Immature natural killer cell (primary cell): ENCODE measurements around the gene EPB41L2. TPM values are rescaled to one million over a fixed set of nuclear protein-coding genes. Genes with fewer than 3 reads are reported as not detected.

Experiments
- DNase-seq, 3 donors: peaks; one replicate each; pipeline ENCODE4 v3.0.0; 2022; ENCODE audit warnings: mixed read lengths in 1 of 3
- H3K27ac Mint-ChIP-seq, 6 donors: one replicate each; pipeline ENCODE4 v1.8.0; 2020; ENCODE audit warnings: mixed read lengths in 6 of 6, mild to moderate bottlenecking in 5 of 6, inconsistent platforms in 4 of 6, moderate library complexity in 3 of 6
- H3K27me3 Mint-ChIP-seq, 3 donors: one replicate each; pipeline ENCODE4 v1.8.0; 2020 to 2021; ENCODE audit warnings: low read depth in 3 of 3, mild to moderate bottlenecking in 3 of 3, mixed read lengths in 3 of 3, moderate library complexity in 3 of 3, inconsistent platforms in 1 of 3
- H3K36me3 Mint-ChIP-seq, 3 donors: one replicate each; pipeline ENCODE4 v1.8.0; 2020; ENCODE audit warnings: mixed read lengths in 3 of 3, inconsistent platforms in 2 of 3, mild to moderate bottlenecking in 2 of 3
- H3K4me1 Mint-ChIP-seq, 2 donors: one replicate each; pipeline ENCODE4 v1.8.0; 2020; ENCODE audit warnings: inconsistent platforms in 2 of 2, mild to moderate bottlenecking in 2 of 2, mixed read lengths in 2 of 2, moderate library complexity in 1 of 2
- H3K4me3 Mint-ChIP-seq, 5 donors: one replicate each; pipeline ENCODE4 v1.8.0; 2020; ENCODE audit warnings: mild to moderate bottlenecking in 5 of 5, mixed read lengths in 5 of 5, inconsistent platforms in 3 of 5, moderate library complexity in 3 of 5
- H3K9me3 Mint-ChIP-seq, 6 donors: one replicate each; pipeline ENCODE4 v1.8.0; 2020; ENCODE audit warnings: mild to moderate bottlenecking in 6 of 6, mixed read lengths in 6 of 6, inconsistent platforms in 4 of 6, moderate library complexity in 3 of 6
- polyA plus RNA-seq, 3 donors: library from polyadenylated mRNA; unstranded; fragments of 300-500 nt; fragmentation: Illumina TruSeq; gene quantifications; one replicate each; pipeline ENCODE4 v1.2.3, GENCODE V29; 2021

The EPB41L2 gene
- polyA plus RNA-seq, 3 donors from 2014 or later: 0.81 to 1.3 TPM; not detected in 1

- Mint-ChIP-seq H3K4me1 (no peaks in the 10 kb centered on the region), H3K9me3 (no peaks in the 10 kb centered on the region), H3K27ac (no peak overlapping the region), H3K4me3 (no peak overlapping the region), H3K27me3 (peaks cover 3 to 5% (median 4%) of the 10 kb centered on the region in 3 donors), H3K36me3 (no peaks in the 10 kb centered on the region)
- DNase-seq: no peak
These were observed 95.3 kb downstream of the EPB41L2 start for GRCh38 chr6:130967502-130968445.

DNA sequence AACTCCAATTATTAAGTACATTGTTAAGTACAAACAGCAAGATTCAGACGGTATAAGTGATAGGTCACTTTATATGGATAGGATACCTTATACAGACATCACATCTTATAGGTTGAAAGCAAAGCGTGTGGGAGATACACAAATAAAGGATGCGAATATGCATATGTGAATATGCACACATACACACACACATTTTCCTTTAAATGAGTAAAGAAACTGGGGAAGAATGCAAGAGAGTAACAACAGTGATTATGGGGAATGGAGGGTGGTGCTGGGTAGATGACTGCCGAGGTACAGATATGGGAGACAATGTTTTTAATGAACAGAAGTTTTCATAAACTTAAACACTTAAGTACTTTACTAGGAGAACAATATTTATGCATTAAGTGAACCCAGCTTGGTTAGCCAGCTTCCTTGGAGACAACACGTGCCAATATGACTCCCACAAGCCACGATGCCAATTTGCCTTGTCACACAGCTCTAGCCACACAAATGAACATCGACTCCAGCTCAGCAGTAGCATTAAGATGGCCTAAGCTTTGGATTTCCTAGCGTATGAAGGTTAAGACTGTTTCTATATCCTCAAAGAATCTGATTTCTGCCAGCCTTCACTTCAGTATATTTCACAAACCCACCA, 96.6 kb downstream of the EPB41L2 start:
- Mint-ChIP-seq H3K4me3 (no peak overlapping the region), H3K27ac (no peak overlapping the region)

GRCh38 chr6:130965656-130966055, 97.4 kb downstream of the EPB41L2 start:
- Mint-ChIP-seq H3K4me1 (no peaks in the 10 kb centered on the region), H3K27me3 (peaks cover 1 to 10% (median 3%) of the 10 kb centered on the region in 3 donors)
- DNase-seq: no peak

More for the DNA sequence above, 96.6 kb downstream of the EPB41L2 start:
- Mint-ChIP-seq H3K27me3 (peaks cover 1 to 9% (median 3%) of the 10 kb centered on the region in 3 donors), H3K36me3 (no peaks in the 10 kb centered on the region), H3K4me1 (no peaks in the 10 kb centered on the region), H3K9me3 (no peaks in the 10 kb centered on the region)
- no peak for DNase-seq

GRCh38 chr6:130964808-130965604, 98.0 kb downstream of the EPB41L2 start:
- H3K9me3 Mint-ChIP-seq: no peaks in the 10 kb centered on the region
- no peaks in the 10 kb centered on the region for H3K4me1 Mint-ChIP-seq
- no peak overlapping the region for H3K27ac Mint-ChIP-seq
- no peak overlapping the region for H3K4me3 Mint-ChIP-seq
- no peak for DNase-seq
- H3K27me3 Mint-ChIP-seq: peaks cover 1 to 8% (median 1%) of the 10 kb centered on the region in 3 donors
- H3K36me3 Mint-ChIP-seq: peaks cover 0 to 4% (median 0%) of the 10 kb centered on the region in 3 donors

More at GRCh38 chr6:130965656-130966055, 97.4 kb downstream of the EPB41L2 start:
- Mint-ChIP-seq H3K27ac (no peak overlapping the region), H3K4me3 (no peak overlapping the region), H3K9me3 (no peaks in the 10 kb centered on the region), H3K36me3 (peaks cover 0 to 1% (median 0%) of the 10 kb centered on the region in 3 donors)

- no peak for DNase-seq
- Mint-ChIP-seq H3K4me3 (no peak overlapping the region), H3K27ac (no peak overlapping the region), H3K4me1 (no peaks in the 10 kb centered on the region), H3K36me3 (peaks cover 0 to 4% (median 0%) of the 10 kb centered on the region in 3 donors), H3K27me3 (peaks cover 0 to 5% (median 1%) of the 10 kb centered on the region in 3 donors), H3K9me3 (no peaks in the 10 kb centered on the region)
These were observed 98.8 kb downstream of the EPB41L2 start for GRCh38 chr6:130964289-130964688.

DNA sequence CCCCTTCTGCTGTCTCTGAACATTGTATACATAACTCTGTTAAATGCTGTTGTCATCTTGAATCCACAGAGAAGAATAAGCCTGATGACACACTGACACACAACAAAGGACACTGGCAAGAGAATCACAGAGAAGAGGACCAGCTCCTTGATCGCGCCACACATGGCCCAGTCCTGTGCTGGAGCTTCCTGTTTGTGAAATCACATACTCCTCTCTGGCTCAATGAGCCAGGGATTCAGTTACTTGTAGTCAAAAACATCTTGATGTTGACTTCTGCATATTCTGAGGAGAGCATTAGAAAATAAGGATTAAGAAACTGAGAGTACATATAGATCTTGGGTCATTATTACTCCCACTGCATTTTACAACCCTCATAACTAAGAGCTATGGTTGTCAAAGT, 100.1 kb downstream of the EPB41L2 start:
- no peak for DNase-seq
- H3K27ac Mint-ChIP-seq: no peak overlapping the region
- H3K9me3 Mint-ChIP-seq: no peaks in the 10 kb centered on the region
- H3K4me3 Mint-ChIP-seq: no peak overlapping the region
- H3K27me3 Mint-ChIP-seq: peaks cover 0 to 5% (median 0%) of the 10 kb centered on the region in 3 donors
- peaks cover 0 to 4% (median 0%) of the 10 kb centered on the region in 3 donors for H3K36me3 Mint-ChIP-seq
- H3K4me1 Mint-ChIP-seq: no peaks in the 10 kb centered on the region

DNA sequence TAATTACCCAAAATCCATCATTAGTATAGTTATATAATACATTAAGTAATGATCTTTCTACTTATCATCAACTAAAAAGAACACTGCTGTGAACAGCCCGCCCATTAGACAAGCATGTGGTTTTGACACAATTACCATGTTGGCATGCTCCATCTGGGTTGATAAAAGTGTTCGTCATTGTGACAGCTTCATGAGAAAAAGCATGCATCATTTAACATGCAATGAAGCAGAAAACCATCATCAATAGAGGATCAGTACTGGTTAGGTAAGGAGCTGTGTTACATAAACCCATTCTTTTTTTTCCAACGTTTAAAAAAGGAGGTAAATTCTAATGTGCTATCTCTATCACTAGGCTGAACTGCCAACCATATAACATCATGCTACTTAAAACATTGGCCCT, 101.9 kb downstream of the EPB41L2 start:
- Mint-ChIP-seq H3K4me3 (no peak overlapping the region), H3K4me1 (no peaks in the 10 kb centered on the region), H3K27me3 (peaks cover 0 to 5% (median 0%) of the 10 kb centered on the region in 3 donors), H3K27ac (no peak overlapping the region), H3K9me3 (no peaks in the 10 kb centered on the region), H3K36me3 (peaks cover 0 to 4% (median 0%) of the 10 kb centered on the region in 3 donors)
- no peak for DNase-seq

GRCh38 chr6:130959951-130960350, 103.1 kb downstream of the EPB41L2 start:
- no peaks in the 10 kb centered on the region for H3K9me3 Mint-ChIP-seq
- no peak overlapping the region for H3K4me3 Mint-ChIP-seq
- H3K4me1 Mint-ChIP-seq: no peaks in the 10 kb centered on the region
- peaks cover 0 to 5% (median 0%) of the 10 kb centered on the region in 3 donors for H3K27me3 Mint-ChIP-seq
- H3K27ac Mint-ChIP-seq: no peak overlapping the region
- DNase-seq: no peak
- H3K36me3 Mint-ChIP-seq: peaks cover 0 to 4% (median 0%) of the 10 kb centered on the region in 3 donors

GRCh38 chr6:130958468-130958867, 104.6 kb downstream of the EPB41L2 start:
- no peaks in the 10 kb centered on the region for H3K9me3 Mint-ChIP-seq
- H3K4me3 Mint-ChIP-seq: no peak overlapping the region
- peaks cover 0 to 4% (median 0%) of the 10 kb centered on the region in 3 donors for H3K36me3 Mint-ChIP-seq
- H3K27ac Mint-ChIP-seq: no peak overlapping the region
- H3K27me3 Mint-ChIP-seq: peaks cover 0 to 5% (median 0%) of the 10 kb centered on the region in 3 donors
- DNase-seq: no peak
- H3K4me1 Mint-ChIP-seq: no peaks in the 10 kb centered on the region

DNA sequence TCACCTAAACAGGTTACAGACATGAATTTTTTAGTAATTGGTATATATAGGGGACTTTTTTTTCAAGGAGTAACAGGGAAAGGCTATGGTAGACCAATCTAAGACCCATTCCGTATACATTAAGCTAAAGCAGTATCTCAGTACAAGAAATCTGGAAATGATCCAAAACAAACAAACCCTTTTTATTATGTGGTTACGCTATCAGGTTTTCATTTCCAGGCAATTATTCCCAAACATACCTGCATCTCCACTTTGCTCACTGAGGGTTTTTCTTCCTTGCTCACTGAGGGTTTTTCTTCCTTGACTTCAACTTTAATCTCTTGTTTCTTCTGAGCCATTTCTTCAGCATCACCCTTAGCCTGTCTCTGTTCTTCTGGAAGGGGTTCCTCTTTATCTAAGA, 107.3 kb downstream of the EPB41L2 start:
- no peaks in the 10 kb centered on the region for H3K4me1 Mint-ChIP-seq
- DNase-seq: no peak
- no peaks in the 10 kb centered on the region for H3K27me3 Mint-ChIP-seq
- peaks cover 0 to 3% (median 0%) of the 10 kb centered on the region in 3 donors for H3K36me3 Mint-ChIP-seq
- H3K27ac Mint-ChIP-seq: no peak overlapping the region
- peaks cover 0 to 1% (median 0%) of the 10 kb centered on the region in 6 donors for H3K9me3 Mint-ChIP-seq
- no peak overlapping the region for H3K4me3 Mint-ChIP-seq

- Mint-ChIP-seq H3K27me3 (peaks cover 0 to 2% (median 0%) of the 10 kb centered on the region in 3 donors), H3K27ac (no peak overlapping the region), H3K9me3 (peaks cover 0 to 1% (median 0%) of the 10 kb centered on the region in 6 donors), H3K36me3 (no peaks in the 10 kb centered on the region), H3K4me3 (no peak overlapping the region), H3K4me1 (no peaks in the 10 kb centered on the region)
- DNase-seq: no peak
These were observed 113.5 kb downstream of the EPB41L2 start for GRCh38 chr6:130949553-130949952.

- DNase-seq: no peak
- H3K4me1 Mint-ChIP-seq: no peaks in the 10 kb centered on the region
- peaks cover 0 to 3% (median 3%) of the 10 kb centered on the region in 3 donors for H3K27me3 Mint-ChIP-seq
- H3K36me3 Mint-ChIP-seq: no peaks in the 10 kb centered on the region
- no peak overlapping the region for H3K27ac Mint-ChIP-seq
- no peak overlapping the region for H3K4me3 Mint-ChIP-seq
- H3K9me3 Mint-ChIP-seq: peaks cover 0 to 1% (median 0%) of the 10 kb centered on the region in 6 donors
These were observed 115.6 kb downstream of the EPB41L2 start for GRCh38 chr6:130947464-130947863.

DNA sequence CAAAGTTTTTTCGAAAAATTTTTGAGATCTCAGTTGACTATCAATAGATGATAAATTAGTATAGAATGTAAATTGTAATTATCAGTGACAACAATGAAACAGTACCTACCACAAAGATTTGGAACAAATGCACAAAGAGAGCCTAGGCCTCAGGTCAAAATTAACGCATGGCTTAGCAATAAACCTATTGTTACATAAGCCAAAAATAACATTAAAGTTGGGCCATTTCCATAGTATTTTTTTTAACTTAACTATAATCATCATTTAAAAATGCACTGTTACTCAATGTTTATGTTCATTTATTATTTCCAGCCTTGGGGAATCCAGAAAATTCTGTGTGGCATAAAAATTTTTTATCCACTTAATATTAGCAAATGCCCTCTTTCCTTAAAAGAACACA, 117.0 kb downstream of the EPB41L2 start:
- DNase-seq: no peak
- Mint-ChIP-seq H3K27me3 (peaks cover 0 to 6% (median 6%) of the 10 kb centered on the region in 3 donors), H3K4me3 (no peak overlapping the region), H3K4me1 (no peaks in the 10 kb centered on the region), H3K9me3 (no peaks in the 10 kb centered on the region), H3K36me3 (no peaks in the 10 kb centered on the region), H3K27ac (no peak overlapping the region)
